ENCODE measurements around the gene CACNA1E.

GRCh38 chr1:181818459-181818858 is 335.1 kb downstream of the CACNA1E start:
- TF ChIP-seq CTCF (IDR thresholded peaks at IDR 0.05 in 8 of 11, conservative IDR thresholded peaks at IDR 0.05 in 3 of 11) (no peak), POLR2A (IDR thresholded peaks at IDR 0.05) (no peak)

Data from spleen (tissue), 7 donors.